ENCODE data around the gene GLI2.

The GLI2 gene

DNA sequence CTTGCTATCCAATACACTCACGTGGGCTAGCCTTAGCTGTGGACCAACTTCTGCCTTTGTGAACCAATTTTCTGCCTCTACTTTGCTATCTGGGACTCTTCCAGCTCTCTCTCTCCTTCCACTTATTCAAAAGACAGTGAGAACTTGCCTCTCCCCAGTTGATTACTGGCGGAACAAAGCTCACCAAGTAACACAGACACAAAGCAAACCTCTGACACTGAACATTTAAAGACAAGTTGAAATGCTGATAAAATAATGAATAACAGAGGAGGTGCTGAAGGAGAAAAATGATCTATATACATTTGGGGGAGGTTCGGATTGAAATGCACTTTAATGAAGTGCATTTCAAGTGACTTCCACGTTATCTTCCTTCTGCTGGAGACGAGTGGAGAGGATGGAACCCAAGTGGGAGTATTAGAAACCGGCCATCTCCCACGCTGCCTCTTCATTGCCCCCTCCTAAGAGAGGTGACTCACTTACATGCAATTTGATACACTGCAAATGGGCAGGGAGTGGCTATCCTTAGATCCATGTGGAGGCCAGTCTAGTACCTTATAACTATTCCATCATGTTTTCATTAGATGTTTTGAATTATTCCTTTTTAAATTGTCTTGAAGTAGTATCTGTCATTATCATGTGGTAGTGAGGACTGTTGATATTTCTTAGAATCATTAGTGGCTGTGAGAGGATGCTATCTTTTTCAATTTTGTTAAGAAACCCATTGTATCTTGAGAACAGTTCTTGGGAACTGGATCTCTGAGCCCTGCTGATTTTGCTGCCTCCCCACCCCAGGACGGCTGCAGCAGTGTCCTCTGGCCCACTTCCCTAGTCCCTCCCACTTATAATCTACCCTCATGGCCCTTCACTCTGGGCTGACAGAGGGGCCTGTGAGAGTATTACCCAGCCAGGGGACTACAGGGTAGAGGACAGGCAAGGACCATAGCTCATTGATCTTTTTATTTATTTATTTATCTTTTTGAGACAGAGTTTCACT is 6.0 kb upstream of the GLI2 start:
- Histone ChIP-seq H3K4me3 (no peak overlapping the region), H3K36me3 (ENCODE audit: insufficient read depth, low read length) (no peaks in the 10 kb centered on the region), H3K9ac (ENCODE audit: insufficient read length) (no peak overlapping the region), H3K9me3 (ENCODE audit: low read depth, low read length) (no peaks in the 10 kb centered on the region), H3K27ac (no peak overlapping the region)
- no peak for DNase-seq (ENCODE audit: low read depth, low spot score)
- TF ChIP-seq POLR2AphosphoS5 (IDR thresholded peaks at IDR 0.05; ENCODE audit: borderline replicate concordance, low read depth, low read length) = no peak
- TF ChIP-seq EZH2 (IDR thresholded peaks at IDR 0.05) = no peak
- no peak for TF ChIP-seq FOXP2 (optimal IDR thresholded peaks at IDR 0.05; ENCODE audit: control extremely low read depth, extremely low read length, insufficient read depth)

DNA sequence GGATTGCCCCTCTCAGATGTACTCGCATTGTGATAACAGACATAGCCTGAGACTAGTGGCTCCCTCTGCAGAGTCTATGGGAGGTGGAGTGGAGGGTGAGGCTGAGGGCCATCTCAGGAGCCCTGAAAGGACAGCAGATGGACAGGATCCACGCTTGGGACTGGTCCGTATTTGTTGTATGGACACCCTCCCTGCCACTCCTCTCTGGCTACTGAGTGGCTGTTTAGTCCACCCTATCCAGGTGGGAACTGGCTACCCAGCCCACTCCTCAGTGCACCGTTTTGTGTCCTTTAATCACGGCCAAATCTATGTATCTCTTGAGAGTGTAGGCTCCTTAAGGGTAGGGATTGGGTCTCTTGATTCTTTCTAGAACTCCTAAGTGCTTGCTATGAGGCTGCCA is 4.5 kb upstream of the GLI2 start:
- Histone ChIP-seq H3K27ac (no peak overlapping the region), H3K4me3 (no peak overlapping the region), H3K9me3 (ENCODE audit: low read depth, low read length) (no peaks in the 10 kb centered on the region), H3K36me3 (ENCODE audit: insufficient read depth, low read length) (no peaks in the 10 kb centered on the region), H3K9ac (ENCODE audit: insufficient read length) (no peak overlapping the region)
- no peak for DNase-seq (ENCODE audit: low read depth, low spot score)
- TF ChIP-seq FOXP2 (optimal IDR thresholded peaks at IDR 0.05; ENCODE audit: control extremely low read depth, extremely low read length, insufficient read depth) (no peak), EZH2 (IDR thresholded peaks at IDR 0.05) (no peak), POLR2AphosphoS5 (IDR thresholded peaks at IDR 0.05; ENCODE audit: borderline replicate concordance, low read depth, low read length) (no peak)

DNA sequence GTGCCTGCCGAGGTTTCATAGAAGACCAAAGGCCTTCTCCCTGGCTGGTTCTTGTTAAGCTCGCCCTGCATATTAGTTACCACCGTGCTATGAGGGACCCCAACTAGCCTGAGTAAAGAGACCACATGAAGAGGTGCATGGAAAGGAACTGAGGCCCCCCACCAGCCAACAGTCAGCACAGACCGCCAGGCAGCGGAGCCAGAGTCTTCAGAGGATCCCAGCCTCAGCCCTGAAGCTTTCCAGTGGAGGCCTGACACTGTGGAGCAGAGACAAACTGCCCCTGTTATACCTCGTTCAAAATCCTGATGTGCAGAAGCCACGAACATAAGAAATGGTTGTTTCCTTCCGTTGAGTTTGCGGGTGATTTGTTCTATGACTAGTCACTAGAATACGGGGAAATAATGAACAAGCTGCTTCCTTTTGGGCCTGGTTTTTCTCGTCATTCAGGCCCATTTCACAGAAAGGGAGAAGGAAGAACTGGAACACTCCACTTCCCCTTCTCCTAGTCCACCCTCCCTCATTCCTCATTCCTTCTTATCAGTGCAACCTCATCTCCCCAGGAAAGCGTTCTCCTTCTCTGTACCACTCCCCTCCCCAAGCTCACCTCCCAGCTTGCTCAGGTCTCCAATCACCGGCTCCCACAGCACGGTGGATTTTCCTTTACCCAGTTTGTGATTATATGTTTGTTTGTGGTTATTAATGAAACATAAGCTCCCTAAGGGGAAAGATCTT is 3.0 kb upstream of the GLI2 start:
- H3K4me3 ChIP-seq = no peak overlapping the region
- H3K27ac ChIP-seq = no peak overlapping the region
- DNase-seq (ENCODE audit: low read depth, low spot score) = no peak
- H3K9ac ChIP-seq (ENCODE audit: insufficient read length) = no peak overlapping the region
- H3K36me3 ChIP-seq (ENCODE audit: insufficient read depth, low read length) = no peaks in the 10 kb centered on the region
- TF ChIP-seq EZH2 (IDR thresholded peaks at IDR 0.05) = no peak
- TF ChIP-seq POLR2AphosphoS5 (IDR thresholded peaks at IDR 0.05; ENCODE audit: borderline replicate concordance, low read depth, low read length) = no peak
- no peak for TF ChIP-seq FOXP2 (optimal IDR thresholded peaks at IDR 0.05; ENCODE audit: control extremely low read depth, extremely low read length, insufficient read depth)
- H3K9me3 ChIP-seq (ENCODE audit: low read depth, low read length) = no peaks in the 10 kb centered on the region

DNA sequence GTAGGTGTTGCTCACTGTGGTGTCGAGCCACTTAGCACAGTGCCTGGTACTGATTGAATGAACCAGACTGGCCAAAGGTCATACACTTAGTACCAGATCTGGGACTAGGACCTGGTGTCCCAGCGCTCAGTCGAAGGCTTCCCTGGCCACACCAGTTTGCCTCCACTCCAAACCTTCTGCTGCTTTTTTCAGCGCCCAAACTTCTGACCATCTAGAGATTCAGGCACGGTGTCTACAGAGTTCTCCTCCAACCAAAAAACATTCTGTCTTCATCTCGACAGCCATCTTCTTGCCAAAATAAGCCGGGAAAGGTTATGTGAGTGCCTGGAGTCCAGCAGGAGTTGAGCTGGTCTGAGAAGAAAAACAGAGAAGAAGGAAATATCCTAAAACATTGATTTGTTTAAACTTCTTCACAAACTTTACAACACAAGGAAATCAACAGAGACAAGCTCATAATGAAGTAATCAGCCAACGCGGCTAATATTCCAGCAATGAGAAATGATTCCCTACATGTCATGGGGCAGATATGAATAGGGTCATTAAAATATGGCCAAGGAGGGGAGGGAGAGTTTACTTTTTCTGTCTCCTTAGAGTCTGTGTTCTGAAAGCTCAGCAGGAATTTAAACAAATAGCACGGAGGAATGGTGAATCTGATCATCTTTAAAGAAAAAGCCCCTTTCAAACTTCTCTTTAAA is 2.3 kb upstream of the GLI2 start:
- TF ChIP-seq POLR2AphosphoS5 (IDR thresholded peaks at IDR 0.05; ENCODE audit: borderline replicate concordance, low read depth, low read length) = no peak
- no peak for TF ChIP-seq FOXP2 (optimal IDR thresholded peaks at IDR 0.05; ENCODE audit: control extremely low read depth, extremely low read length, insufficient read depth)
- no peak for TF ChIP-seq EZH2 (IDR thresholded peaks at IDR 0.05)
- no peaks in the 10 kb centered on the region for H3K36me3 ChIP-seq (ENCODE audit: insufficient read depth, low read length)
- DNase-seq (ENCODE audit: low read depth, low spot score) = no peak

DNA sequence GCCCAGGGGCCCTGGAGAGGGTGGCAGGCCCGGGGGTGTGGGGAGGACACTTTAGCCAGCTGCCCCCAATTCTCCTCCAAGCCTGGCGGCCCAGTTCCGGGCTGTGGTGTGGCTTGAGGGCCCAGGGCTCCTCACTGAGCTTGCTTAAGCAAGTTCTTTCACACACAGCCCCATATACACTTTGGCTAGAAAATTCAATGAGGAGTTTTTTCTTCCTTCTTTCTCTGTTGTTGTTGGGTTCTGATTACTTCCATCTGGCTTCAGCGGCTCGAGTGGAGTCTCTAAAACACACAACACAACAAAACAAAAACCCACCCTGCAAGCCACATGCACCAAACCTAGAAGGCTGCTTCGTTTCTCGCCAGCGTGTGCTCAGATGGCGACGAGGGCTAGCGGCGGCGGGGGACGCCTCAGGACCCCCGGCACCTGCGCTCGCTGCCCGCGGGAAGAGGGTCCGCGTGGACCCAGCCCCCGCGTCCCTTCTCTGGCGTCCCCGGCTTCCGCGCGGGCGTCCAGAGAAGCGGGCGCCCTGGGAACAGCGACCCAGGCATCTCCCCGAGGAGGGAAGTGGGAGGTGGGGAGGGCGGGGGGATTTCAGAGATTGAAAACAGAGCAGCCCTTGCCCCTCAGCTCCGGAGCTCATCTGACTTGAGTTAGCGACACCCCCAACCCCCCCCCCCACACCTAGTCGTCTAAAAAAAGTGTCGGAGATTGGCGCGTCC is 577 bp upstream of the GLI2 start:
- H3K36me3 ChIP-seq (ENCODE audit: insufficient read depth, low read length) = no peaks in the 10 kb centered on the region
- no peaks in the 10 kb centered on the region for H3K9me3 ChIP-seq (ENCODE audit: low read depth, low read length)
- peak overlapping the region; percentile 8; the same call in 1 of the 2 replicates for H3K27ac ChIP-seq
- no peak for DNase-seq (ENCODE audit: low read depth, low spot score)
- peak overlapping the region; percentile 97 for H3K4me3 ChIP-seq
- no peak for TF ChIP-seq FOXP2 (optimal IDR thresholded peaks at IDR 0.05; ENCODE audit: control extremely low read depth, extremely low read length, insufficient read depth)
- TF ChIP-seq POLR2AphosphoS5 (IDR thresholded peaks at IDR 0.05; ENCODE audit: borderline replicate concordance, low read depth, low read length) = no peak
- TF ChIP-seq EZH2 (IDR thresholded peaks at IDR 0.05) = no peak
- H3K9ac ChIP-seq (ENCODE audit: insufficient read length) = peak overlapping the region; percentile 79

More for the DNA sequence above, 2.3 kb upstream of the GLI2 start:
- H3K27ac ChIP-seq = no peak overlapping the region
- H3K9me3 ChIP-seq (ENCODE audit: low read depth, low read length) = no peaks in the 10 kb centered on the region
- H3K9ac ChIP-seq (ENCODE audit: insufficient read length) = no peak overlapping the region
- no peak overlapping the region for H3K4me3 ChIP-seq

DNA sequence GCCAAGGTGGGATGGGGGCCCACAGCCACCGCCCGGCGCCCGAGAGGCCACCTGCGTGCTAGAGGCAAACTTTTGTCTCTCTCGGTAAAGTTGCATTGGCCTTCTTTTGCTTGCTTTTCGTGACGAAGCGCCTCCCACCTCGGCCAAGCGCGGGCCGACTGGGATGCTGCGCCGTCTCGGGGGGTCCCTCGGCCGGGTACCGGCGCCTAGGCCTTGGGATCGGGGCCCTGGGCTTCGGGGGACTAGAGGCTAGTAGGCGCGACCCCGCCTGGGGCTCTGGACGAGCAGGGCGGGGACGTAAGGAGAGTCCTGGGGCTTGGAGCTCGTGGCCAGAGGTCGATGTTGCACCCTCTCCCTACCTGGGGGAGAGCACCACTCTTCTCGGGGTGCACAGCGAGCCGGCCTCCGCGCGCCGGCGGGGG is 545 bp downstream of the GLI2 start:
- no peak for DNase-seq (ENCODE audit: low read depth, low spot score)
- TF ChIP-seq POLR2AphosphoS5 (IDR thresholded peaks at IDR 0.05; ENCODE audit: borderline replicate concordance, low read depth, low read length) (no peak), FOXP2 (optimal IDR thresholded peaks at IDR 0.05; ENCODE audit: control extremely low read depth, extremely low read length, insufficient read depth) (no peak), EZH2 (IDR thresholded peaks at IDR 0.05) (no peak)
- H3K4me3 ChIP-seq = peak overlapping the region; percentile 97
- H3K9ac ChIP-seq (ENCODE audit: insufficient read length) = peak overlapping the region; percentile 79
- no peaks in the 10 kb centered on the region for H3K36me3 ChIP-seq (ENCODE audit: insufficient read depth, low read length)
- peak overlapping the region; percentile 66 for H3K27ac ChIP-seq
- no peaks in the 10 kb centered on the region for H3K9me3 ChIP-seq (ENCODE audit: low read depth, low read length)

DNA sequence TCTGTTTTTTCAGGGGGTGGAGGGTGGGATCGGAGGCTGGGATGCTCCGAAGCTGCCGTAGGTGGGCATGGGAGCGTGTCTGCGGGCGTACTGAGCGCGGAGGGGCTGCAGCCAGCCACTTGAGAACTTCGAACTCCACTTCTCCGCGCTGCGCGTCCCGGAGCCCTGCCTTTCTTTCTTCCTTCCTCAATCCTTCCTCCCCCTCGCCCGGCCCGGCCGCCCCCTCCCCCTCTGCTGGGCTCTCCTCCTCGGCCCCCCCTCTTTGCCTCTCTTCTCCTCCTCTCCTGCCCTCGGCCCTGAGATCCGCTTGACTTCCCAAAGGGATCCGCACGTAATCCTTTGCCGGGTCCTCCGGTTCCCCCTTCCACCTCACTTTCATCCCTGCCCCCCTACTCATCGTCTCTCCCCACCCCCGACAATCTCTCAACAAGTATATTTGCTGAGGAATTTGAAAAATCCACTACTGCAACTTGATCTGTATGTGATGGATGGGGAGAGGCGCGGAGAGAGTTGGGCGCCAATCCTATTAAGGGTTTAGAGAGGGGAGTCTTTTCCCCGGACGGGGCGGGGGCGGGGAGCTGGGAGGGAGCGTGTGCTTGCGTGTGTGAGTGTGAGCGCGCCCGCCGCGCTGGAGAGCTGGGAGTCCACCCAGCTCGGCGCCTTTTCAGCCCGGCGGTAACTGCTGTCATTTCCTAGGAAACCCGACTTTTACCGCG is 1.1 kb downstream of the GLI2 start:
- TF ChIP-seq FOXP2 (optimal IDR thresholded peaks at IDR 0.05; ENCODE audit: control extremely low read depth, extremely low read length, insufficient read depth) (no peak), EZH2 (IDR thresholded peaks at IDR 0.05) (no peak), POLR2AphosphoS5 (IDR thresholded peaks at IDR 0.05; ENCODE audit: borderline replicate concordance, low read depth, low read length) (no peak)
- no peak for DNase-seq (ENCODE audit: low read depth, low spot score)
- Histone ChIP-seq H3K4me3 (peak overlapping the region; percentile 97), H3K27ac (peak overlapping the region; percentile 81), H3K36me3 (ENCODE audit: insufficient read depth, low read length) (no peaks in the 10 kb centered on the region), H3K9me3 (ENCODE audit: low read depth, low read length) (no peaks in the 10 kb centered on the region), H3K9ac (ENCODE audit: insufficient read length) (peak overlapping the region; percentile 81)
